Measurements from ENCODE around the gene TPPP. TPM values are rescaled to one million over a fixed set of nuclear protein-coding genes. Genes with fewer than 3 reads are reported as not detected.

TPPP gene
- total RNA-seq, 2 donors from 2014 or later = 0.05 TPM; not detected in 1

- Mint-ChIP-seq H3K27me3 (no peaks in the 10 kb centered on the region), H3K36me3 (peaks cover 7% of the 10 kb centered on the region), H3K27ac (no peak overlapping the region), H3K4me1 (ENCODE audit: low read depth in 2 of 2) (peaks cover 8 to 18% of the 10 kb centered on the region in 2 donors), H3K9me3 (no peaks in the 10 kb centered on the region), H3K4me3 (no peak overlapping the region)
- ATAC-seq = no peak
- peak; percentile 10 for DNase-seq (ENCODE audit: low spot score)
Observed at GRCh38 chr5:620152-620551, 73.0 kb downstream of the TPPP start.

GRCh38 chr5:619444-619843, 73.7 kb downstream of the TPPP start:
- no peak overlapping the region for H3K4me3 Mint-ChIP-seq
- H3K27ac Mint-ChIP-seq = no peak overlapping the region
- DNase-seq (ENCODE audit: low spot score) (no peak), ATAC-seq (peak in 1 of 2 donors; percentile 24)
- H3K36me3 Mint-ChIP-seq = peaks cover 7% of the 10 kb centered on the region
- no peaks in the 10 kb centered on the region for H3K9me3 Mint-ChIP-seq
- peaks cover 13 to 24% of the 10 kb centered on the region in 2 donors for H3K4me1 Mint-ChIP-seq (ENCODE audit: low read depth in 2 of 2)
- H3K27me3 Mint-ChIP-seq = no peaks in the 10 kb centered on the region

- Mint-ChIP-seq H3K4me1 (ENCODE audit: low read depth in 2 of 2) (peaks cover 18 to 30% of the 10 kb centered on the region in 2 donors), H3K27me3 (no peaks in the 10 kb centered on the region), H3K27ac (no peak overlapping the region), H3K4me3 (no peak overlapping the region), H3K9me3 (no peaks in the 10 kb centered on the region), H3K36me3 (peaks cover 7% of the 10 kb centered on the region)
- DNase-seq (ENCODE audit: low spot score) (no peak), ATAC-seq (no peak)
Observed at GRCh38 chr5:618450-618849, 74.7 kb downstream of the TPPP start.

DNA sequence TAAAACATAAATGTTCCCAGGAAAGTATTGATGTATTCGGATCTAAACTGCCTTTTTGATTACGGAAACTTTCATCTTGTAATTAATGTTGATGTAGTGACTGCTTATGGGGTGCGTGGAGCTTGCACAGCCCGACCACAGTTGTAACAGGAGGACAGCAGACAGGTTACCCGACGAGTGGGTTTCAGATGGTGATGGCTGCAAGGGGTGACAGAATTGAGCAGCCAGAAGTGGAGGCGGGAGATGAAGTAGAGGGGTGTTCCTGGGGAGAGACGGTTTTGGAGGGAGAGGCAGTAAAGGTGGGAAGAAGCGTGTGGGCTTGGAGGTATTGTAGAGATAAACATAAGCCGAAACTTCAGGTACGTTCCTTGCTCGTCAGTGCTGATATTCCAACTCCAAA, 75.3 kb downstream of the TPPP start:
- Mint-ChIP-seq H3K27me3 (no peaks in the 10 kb centered on the region), H3K36me3 (peaks cover 9% of the 10 kb centered on the region), H3K4me3 (no peak overlapping the region), H3K27ac (no peak overlapping the region), H3K4me1 (ENCODE audit: low read depth in 2 of 2) (peaks cover 20 to 34% of the 10 kb centered on the region in 2 donors), H3K9me3 (no peaks in the 10 kb centered on the region)
- no peak for ATAC-seq
- no peak for DNase-seq (ENCODE audit: low spot score)

DNA sequence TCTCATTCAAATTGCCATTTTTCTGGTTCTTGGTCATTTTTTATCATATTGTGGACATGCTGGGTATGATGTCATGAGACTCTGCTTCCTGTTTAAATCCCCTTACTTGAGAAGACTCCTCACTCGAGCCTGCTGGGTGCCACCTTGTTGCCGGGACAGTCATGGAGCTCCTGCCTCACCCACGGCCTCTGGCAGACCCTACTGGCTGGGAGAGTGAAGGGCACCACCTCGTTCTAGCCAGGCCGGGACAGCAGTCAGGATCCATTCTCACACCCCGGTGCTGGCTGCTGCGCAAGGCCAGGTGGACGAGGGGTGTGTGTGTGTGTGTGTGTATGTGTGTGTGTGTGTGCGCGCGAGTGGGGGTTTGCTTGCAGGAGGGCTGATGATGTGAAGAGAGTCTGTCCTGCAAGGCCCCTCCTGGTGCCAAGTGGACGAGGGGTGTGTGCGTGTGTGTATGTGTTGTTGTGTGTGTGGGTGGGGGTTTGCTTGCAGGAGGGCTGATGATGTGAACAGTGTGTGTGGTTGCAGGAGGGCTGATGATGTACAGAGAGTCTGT, 76.6 kb downstream of the TPPP start:
- DNase-seq (ENCODE audit: low spot score) (no peak), ATAC-seq (no peak)
- Mint-ChIP-seq H3K4me3 (no peak overlapping the region), H3K27me3 (no peaks in the 10 kb centered on the region), H3K4me1 (ENCODE audit: low read depth in 2 of 2) (peaks cover 24 to 39% of the 10 kb centered on the region in 2 donors), H3K36me3 (peaks cover 14% of the 10 kb centered on the region), H3K27ac (peak overlapping the region in 1 of 2 donors; percentile 30), H3K9me3 (no peaks in the 10 kb centered on the region)

DNA sequence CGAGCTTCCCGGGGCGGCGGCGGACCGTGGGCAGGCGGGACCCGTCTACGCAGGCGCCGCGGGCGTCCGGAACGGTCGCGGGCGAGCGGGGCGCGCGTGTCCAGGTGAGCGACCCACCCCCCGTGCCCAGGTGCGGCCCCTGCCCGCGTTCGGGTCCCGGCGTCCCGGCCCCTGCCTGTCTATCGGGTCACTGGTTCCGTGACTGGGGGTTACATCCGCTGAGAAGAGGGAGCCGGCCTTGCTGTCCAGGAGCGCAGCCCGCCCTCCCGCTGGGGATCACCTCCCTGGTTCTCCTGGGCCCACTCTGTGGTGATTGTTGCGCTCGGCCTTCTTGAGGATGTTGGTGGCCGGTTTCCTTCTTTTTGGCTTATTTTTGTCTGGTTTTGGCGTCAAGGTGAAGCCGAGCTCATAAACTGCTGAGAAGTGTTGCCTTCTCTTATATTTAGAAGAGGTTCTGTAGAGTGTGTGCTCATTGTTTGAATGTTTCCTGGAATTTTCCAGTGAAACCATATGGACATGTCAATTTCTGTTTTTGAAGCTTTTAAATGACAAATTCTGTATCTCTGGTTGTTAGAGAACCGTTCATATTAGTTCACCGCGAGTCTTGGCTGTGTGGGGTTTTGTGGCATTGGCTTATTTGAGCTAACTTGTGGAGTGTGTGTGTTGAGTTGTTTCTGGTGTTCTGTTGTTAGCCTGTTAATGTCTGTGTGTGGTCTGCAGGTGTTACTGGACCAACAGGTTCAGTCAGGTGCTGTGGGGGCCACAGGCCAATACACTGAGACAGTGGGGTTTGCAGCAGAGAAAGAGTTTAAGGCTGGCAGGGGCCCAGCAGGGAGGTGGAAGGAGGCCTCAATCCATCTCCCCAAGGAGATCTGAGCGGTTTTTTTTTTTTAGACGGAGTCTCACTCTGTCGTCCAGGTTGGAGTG, 80.4 kb downstream of the TPPP start:
- Mint-ChIP-seq H3K27me3 (peaks cover 1 to 2% of the 10 kb centered on the region in 2 donors), H3K27ac (peak overlapping the region; percentile 66 to 72), H3K9me3 (no peaks in the 10 kb centered on the region), H3K36me3 (peaks cover 14% of the 10 kb centered on the region), H3K4me3 (peak overlapping the region; percentile 91), H3K4me1 (ENCODE audit: low read depth in 2 of 2) (peaks cover 37 to 48% of the 10 kb centered on the region in 2 donors)
- DNase-seq (ENCODE audit: low spot score) = no peak
- ATAC-seq = peak; percentile 50 to 68

GRCh38 chr5:611731-612486, 81.2 kb downstream of the TPPP start, which contains the start of gene CEP72:
Gene CEP72, plus strand, starts transcription at chr5:612340. Its CDS starts 22 bp downstream, at chr5:612362.
- peaks cover 43 to 53% of the 10 kb centered on the region in 2 donors for H3K4me1 Mint-ChIP-seq (ENCODE audit: low read depth in 2 of 2)
- peak within 1 kb of the TSS; percentile 66 to 72 for H3K27ac Mint-ChIP-seq
- peak; percentile 92 for DNase-seq (ENCODE audit: low spot score)

DNA sequence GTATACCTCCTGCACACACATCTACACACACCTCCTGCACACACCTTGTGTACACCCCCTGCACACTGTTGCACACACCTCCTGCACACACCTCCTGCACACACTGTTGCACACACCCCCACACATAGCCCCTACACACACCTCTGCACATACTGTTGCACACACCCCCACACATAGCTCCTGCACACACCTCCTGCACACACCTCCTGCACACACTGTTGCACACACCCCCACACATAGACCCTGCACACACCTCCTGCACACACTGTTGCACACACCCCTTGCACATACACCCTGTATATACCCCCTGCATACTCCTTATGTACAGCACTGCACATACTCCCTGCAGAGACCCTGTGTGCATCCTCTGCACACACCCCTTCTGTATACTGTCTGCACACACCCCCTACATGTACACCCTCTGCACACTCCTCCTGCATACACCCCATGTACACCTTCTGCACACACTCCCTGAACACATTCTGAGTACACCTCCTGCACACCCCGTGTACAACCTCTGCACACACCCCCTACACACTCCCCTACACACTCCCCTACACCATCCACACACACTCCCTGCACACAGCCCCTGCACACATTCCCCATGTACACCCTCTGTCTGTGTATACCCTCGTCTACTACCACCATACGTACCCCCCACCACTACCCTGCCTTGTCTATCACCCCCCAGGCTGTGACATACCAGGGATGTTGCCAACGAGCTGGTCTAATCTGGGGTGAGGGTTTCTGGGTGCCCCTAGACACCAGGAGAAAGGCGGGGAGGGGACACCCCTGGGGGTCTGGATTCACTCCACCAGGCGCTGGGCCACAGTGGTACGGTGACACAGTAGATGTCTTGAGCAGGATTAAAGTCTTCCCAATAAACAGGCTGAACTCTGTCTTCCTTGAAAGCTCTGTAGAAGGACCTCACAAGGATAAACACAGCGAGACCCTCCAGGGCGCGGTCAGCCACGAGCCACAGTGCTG, 82.1 kb downstream of the TPPP start:
- Mint-ChIP-seq H3K36me3 (peaks cover 14% of the 10 kb centered on the region), H3K4me1 (ENCODE audit: low read depth in 2 of 2) (peaks cover 35 to 47% of the 10 kb centered on the region in 2 donors), H3K27me3 (peaks cover 6 to 7% of the 10 kb centered on the region in 2 donors), H3K4me3 (peak overlapping the region; percentile 91), H3K9me3 (no peaks in the 10 kb centered on the region), H3K27ac (no peak overlapping the region)
- DNase-seq (ENCODE audit: low spot score) (no peak), ATAC-seq (no peak)

More at GRCh38 chr5:611731-612486, 81.2 kb downstream of the TPPP start, which contains the start of gene CEP72:
- Mint-ChIP-seq H3K9me3 (no peaks in the 10 kb centered on the region), H3K27me3 (peaks cover 6 to 7% of the 10 kb centered on the region in 2 donors), H3K36me3 (peaks cover 14% of the 10 kb centered on the region), H3K4me3 (peak within 1 kb of the TSS; percentile 91)
- ATAC-seq = peak; percentile 94 to 97

DNA sequence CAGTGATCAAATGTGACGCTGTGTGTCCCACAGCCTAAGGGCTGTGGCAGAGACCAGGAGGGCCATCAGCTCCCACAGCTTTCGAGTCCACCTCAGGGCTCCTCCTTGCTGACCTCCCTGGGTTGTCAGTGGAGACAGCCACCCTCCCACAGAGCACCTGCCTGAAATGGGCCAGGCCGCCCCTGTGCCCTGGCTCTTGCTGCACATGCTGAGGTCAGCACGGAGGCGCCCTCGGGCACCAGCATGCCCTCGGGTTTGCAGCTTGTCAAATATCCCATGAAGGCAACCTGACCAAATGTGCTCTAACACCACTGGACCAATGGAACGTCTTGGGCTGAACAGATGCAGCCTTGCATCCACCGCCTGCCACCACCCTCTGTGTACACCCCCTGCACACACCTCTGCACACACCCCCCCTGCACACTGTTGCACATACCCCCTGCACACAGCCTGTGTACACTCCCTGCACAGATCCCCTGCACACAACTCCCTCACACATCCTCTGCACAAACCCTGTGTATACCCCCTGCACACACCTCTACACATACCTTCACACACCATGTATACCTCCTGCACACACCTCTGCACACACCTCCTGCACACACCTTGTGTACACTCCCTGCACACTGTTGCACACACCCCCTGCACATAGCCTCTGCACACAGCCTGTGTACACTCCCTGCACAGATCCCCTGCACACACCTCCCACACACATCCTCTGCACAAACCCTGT, 83.0 kb downstream of the TPPP start:
- H3K9me3 Mint-ChIP-seq = no peaks in the 10 kb centered on the region
- H3K4me1 Mint-ChIP-seq (ENCODE audit: low read depth in 2 of 2) = peaks cover 35 to 40% of the 10 kb centered on the region in 2 donors
- H3K27me3 Mint-ChIP-seq = peaks cover 6 to 7% of the 10 kb centered on the region in 2 donors
- no peak for DNase-seq (ENCODE audit: low spot score)
- peak overlapping the region; percentile 91 for H3K4me3 Mint-ChIP-seq
- ATAC-seq = no peak
- H3K36me3 Mint-ChIP-seq = peaks cover 7% of the 10 kb centered on the region
- H3K27ac Mint-ChIP-seq = no peak overlapping the region

Other genes with a start within 250 kb of the TPPP start
- gene SLC9A3, start 168.9 kb downstream of the TPPP start, total RNA-seq = 1 to 10 TPM in 1 of 2 donors, under 1 TPM in 1; 0.21 to 1.1 TPM
- 10 to 100 TPM; 15.3 to 58.1 TPM for gene CEP72, start 81.0 kb downstream of the TPPP start, total RNA-seq
- 1 to 10 TPM in 1 of 2 donors, not detected in 1; 1.2 TPM for gene ZDHHC11B, start 91.4 kb upstream of the TPPP start, total RNA-seq
- 10 to 100 TPM in 1 of 2 donors, 1 to 10 TPM in 1; 8.1 to 24.5 TPM for gene ZDHHC11, start 157.6 kb upstream of the TPPP start, total RNA-seq
- 100 to 1,000 TPM in 1 of 2 donors, 10 to 100 TPM in 1; 52.7 to 136 TPM for gene BRD9, start 199.4 kb upstream of the TPPP start, total RNA-seq
- gene TRIP13, start 199.5 kb upstream of the TPPP start, total RNA-seq = 10 to 100 TPM; 17.6 to 30.9 TPM

Data from natural killer cell treated with Interleukin-12 subunit alpha and Interleukin-12 subunit beta and Interleukin-15 and Interleukin-18, amount 100 ng/mL, for 72 hours (primary cell).